GM12878 (cell line): Measurements from ENCODE around the gene C15orf39. TPM values are rescaled to one million over a fixed set of nuclear protein-coding genes. Genes with fewer than 3 reads are reported as not detected.

Source experiments
- ATAC-seq: fragments of 200-7000 bp; cut with Tn5 transposase; 3 replicates; pipeline ENCODE4 v1.9.1; 2020; ENCODE audit warnings: mild to moderate bottlenecking, moderate library complexity
- BruUV-seq: library from RNA; stranded (reverse); fragments of 400-500 nt; replicated peaks from 2 replicates; lab custom pipeline; 2021; lab: Mats Ljungman, UMichigan
- CTCF ChIA-PET: fragments of 300-600 bp; sonication (Branson Sonifier 250); formaldehyde crosslinking; extraction: SDS; loops from one replicate; lab custom pipeline; 2021; ENCODE audit warnings: inconsistent platforms; lab: Yijun Ruan, JAX
- POLR2A ChIA-PET: fragments of 350-600 bp; formaldehyde crosslinking; extraction: SDS; loops from one replicate; lab custom pipeline; 2021; ENCODE audit warnings: inconsistent platforms; lab: Charles Lee
- RAD21 ChIA-PET: fragments of 300-600 bp; sonication (Branson Sonifier 250); formaldehyde crosslinking; loops from one replicate; lab custom pipeline; 2023; ENCODE audit warnings: antibody characterized with exemption; ENCODE audit not compliant: unreplicated experiment; lab: Charles Lee
- SMC1A ChIA-PET: fragments of 300-600 bp; sonication (Branson Sonifier 250); formaldehyde crosslinking; loops from one replicate; lab custom pipeline; 2023; ENCODE audit not compliant: unreplicated experiment, uncharacterized antibody; lab: Charles Lee
- DNase-seq: peaks from one replicate; pipeline ENCODE4 v3.0.0-alpha.2; 2011; ENCODE audit warnings: low read depth, low spot score
- FAIRE-seq: peaks from 3 replicates; lab custom pipeline; 2011; peaks lifted over from hg19 to GRCh38; lab: Jason Lieb, UNC
- H2AFZ ChIP-seq: 2 replicates; pipeline ENCODE4 v1.6.0; 2011; ENCODE audit warnings: low read depth, low read length, control low read depth; ENCODE audit not compliant: control insufficient read depth
- H3K27ac ChIP-seq: 2 replicates; pipeline ENCODE4 v1.5.1; 2011; ENCODE audit warnings: control low read depth; ENCODE audit not compliant: control insufficient read depth, insufficient read depth
- H3K27me3 ChIP-seq, 2 experiments: replicated peaks in 1 of 2; 2 replicates each; pipeline versions ENCODE4 v1.6.0 to v1.6.1; 2011; ENCODE audit warnings: low read length in 1 of 2; ENCODE audit not compliant: control insufficient read depth in 2 of 2, insufficient read depth in 2 of 2
- H3K36me3 ChIP-seq, 2 experiments: 2 replicates each; pipeline ENCODE4 v1.5.1; 2011; ENCODE audit warnings: low read length in 1 of 2; ENCODE audit not compliant: control insufficient read depth in 2 of 2, insufficient read depth in 2 of 2
- H3K4me1 ChIP-seq: 2 replicates; pipeline ENCODE4 v1.6.1; 2011; ENCODE audit warnings: mild to moderate bottlenecking, low read length, moderate library complexity, mixed read lengths; ENCODE audit not compliant: control insufficient read depth, insufficient read depth
- H3K4me2 ChIP-seq: 2 replicates; pipeline ENCODE4 v1.6.0; 2011; ENCODE audit warnings: control low read depth; ENCODE audit not compliant: control insufficient read depth, insufficient read depth
- H3K4me3 ChIP-seq: fragments of 200-600 bp; sonication (generic); 2 replicates; pipeline ENCODE4 v1.5.1; 2016
- H3K79me2 ChIP-seq: 2 replicates; pipeline ENCODE4 v1.6.0; 2011; ENCODE audit warnings: low read length; ENCODE audit not compliant: control insufficient read depth, insufficient read depth
- H3K9ac ChIP-seq: 2 replicates; pipeline ENCODE4 v1.8.0; 2011; ENCODE audit warnings: low read length, control low read depth, mixed read lengths; ENCODE audit not compliant: control insufficient read depth, insufficient read depth
- H3K9me3 ChIP-seq: replicated peaks from 3 replicates; pipeline ENCODE4 v1.5.1; 2011; ENCODE audit warnings: mild to moderate bottlenecking, low read length; ENCODE audit not compliant: control insufficient read depth, insufficient read depth
- H4K20me1 ChIP-seq: 2 replicates; pipeline ENCODE4 v1.6.0; 2011; ENCODE audit not compliant: control insufficient read depth, insufficient read depth
- ETV6 ChIP-seq, 2 experiments: fragments of 450-650 bp in 1 of 2; IDR thresholded peaks in 1 of 2; conservative IDR thresholded peaks in 1 of 2; 2 replicates each; pipeline ENCODE4 v1.6.1; 2014; ENCODE audit warnings: antibody characterized with exemption in 1 of 2, borderline replicate concordance in 1 of 2, low read depth in 1 of 2, mild to moderate bottlenecking in 1 of 2, moderate library complexity in 1 of 2
- GATAD2B ChIP-seq: fragments of 450-650 bp; conservative IDR thresholded peaks from 2 replicates; pipeline ENCODE4 v1.6.1; 2017; ENCODE audit warnings: low read depth, mild to moderate bottlenecking, moderate library complexity
- POLR2A ChIP-seq: IDR thresholded peaks from 2 replicates; pipeline ENCODE4 v1.6.1; 2011; ENCODE audit warnings: low read depth, mild to moderate bottlenecking, low read length
- RELA ChIP-seq: fragments of 450-650 bp; IDR thresholded peaks from 2 replicates; pipeline ENCODE4 v1.8.0; 2014; ENCODE audit warnings: borderline replicate concordance; ENCODE audit not compliant: partially characterized antibody
- RUNX3 ChIP-seq: IDR thresholded peaks from 2 replicates; pipeline ENCODE4 v1.6.1; 2012; ENCODE audit warnings: low read length, inconsistent platforms
- SMAD5 ChIP-seq: IDR thresholded peaks from 2 replicates; pipeline ENCODE4 v1.6.1; 2016; ENCODE audit warnings: antibody characterized with exemption, low read depth
- WGBS: methylation state at CpG from one replicate; pipeline ENCODE4 v1.1.6; 2016; ENCODE audit warnings: low lambda C conversion rate; ENCODE audit not compliant: insufficient replicate concordance, insufficient coverage; ENCODE audit errors: missing lambda C conversion rate; 5-methylcytosine and 5-hydroxymethylcytosine counted together
- in situ Hi-C: fragments of 300-500 bp; cut with MboI; formaldehyde crosslinking; loops from 9 replicates; pipeline ENCODE4 v1.14.3; 2018; ENCODE audit warnings: mixed read lengths
- intact Hi-C: fragments of 100-400 bp; cut with micrococcal nuclease; formaldehyde crosslinking; loops from one replicate; pipeline ENCODE4 v1.14.2; 2022; ENCODE audit not compliant: unreplicated experiment
- polyA plus RNA-seq, 11 experiments: library from polyadenylated mRNA; depleted of rRNA in 4 of 11; unstranded in 6 of 11; stranded (reverse) in 5 of 11; fragments of >200 nt; fragmentation: Nextera tagmentation in 4 of 11; fragmentation: Illumina TruSeq in 1 of 11; extraction: Ambion mirVana in 4 of 11; extraction: Trizol in 1 of 11; gene quantifications; 1 replicate in 1 of 11; 2 replicates in 10 of 11; pipeline versions ENCODE4 v1.2.1 to v1.2.3, GENCODE V29; 2011 to 2016; ENCODE audit warnings: inconsistent platforms in 2 of 11, missing spikeins in 2 of 11, low read depth in 1 of 11
- total RNA-seq, 4 experiments: library from RNA; depleted of rRNA in 3 of 4; stranded (reverse); fragments of >200 nt in 3 of 4; fragmentation: Illumina TruSeq in 1 of 4; extraction: Trizol in 1 of 4; gene quantifications; 2 replicates each; pipeline versions ENCODE4 v1.2.1 to v1.2.3, GENCODE V29; 2013 to 2021
- TF ChIP-seq, protein P1 (sequence below): fragments of 450-650 bp; formaldehyde crosslinking; IDR thresholded peaks from 2 replicates; pipeline ENCODE4 v1.4.0; 2022; ENCODE audit warnings: mild to moderate bottlenecking, moderate library complexity

The C15orf39 gene
- total and polyA plus RNA-seq, 10 of the 15 experiments (the other 5 are each of a cell fraction or from before 2014, with no cell fraction given): 2.3 to 139 (median 33.0) TPM

DNA sequence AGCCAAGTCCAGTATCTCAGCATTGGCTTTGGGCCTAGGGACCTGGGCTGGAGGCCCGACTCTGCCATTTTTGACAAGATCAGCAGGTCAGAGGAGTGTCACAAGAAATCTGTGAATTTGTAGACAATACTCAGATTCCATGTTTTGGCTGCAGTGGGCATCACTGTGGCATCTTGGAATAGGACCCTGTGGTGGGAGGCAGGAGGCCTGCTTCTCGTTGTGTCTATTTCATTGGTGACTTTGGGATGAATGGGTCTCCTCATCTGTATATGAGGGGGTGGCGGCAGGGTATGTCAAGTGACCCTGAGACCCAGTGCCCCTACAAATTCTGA is 3.3 kb downstream of the C15orf39 start:
- H3K27me3 ChIP-seq: no peaks in the 10 kb centered on the region
- TF ChIP-seq RUNX3 (no peak), SMAD5 (0 out of 2 replicates have a peak, but pooled peaks have one; percentile 14), ETV6 (conservative IDR thresholded peaks at IDR 0.05 in 1 of 2, IDR thresholded peaks at IDR 0.05 in 1 of 2; ENCODE audit: borderline replicate concordance in 1 of 2, low read depth in 1 of 2) (0 out of 4 replicates have a peak, but pooled peaks of 1 of the 2 experiments have one; percentile 10), GATAD2B (0 out of 2 replicates have a peak, but pooled peaks have one; percentile 2)
- POLR2A ChIA-PET: interaction anchor here (0.6 to 4.0 kb wide), 5 partner anchors 14 to 168 kb away, joined by 3 to 51 read pairs (median 5); no protein-coding TSS in a partner anchor
- CTCF ChIA-PET: interaction anchor here (1.0 to 7.5 kb wide), 10 partner anchors 10 to 303 kb away, joined by 4 to 95 read pairs (median 8); partner anchors contain the start of gene PPCDC
- peak overlapping the region; percentile 14; the same call in 1 of the 2 replicates for H3K27ac ChIP-seq
- RAD21 ChIA-PET: interaction anchor here (1.0 to 3.2 kb wide), 14 partner anchors 14 to 182 kb away, joined by 3 to 65 read pairs (median 12); partner anchors contain the start of gene PPCDC
- peak overlapping the region; percentile 48 for H3K9ac ChIP-seq
- BruUV-seq: no TSS peak
- in situ Hi-C loops: no loop called here
- DNase-seq: no peak
- H3K36me3 ChIP-seq: peaks cover 39 to 46% of the 10 kb centered on the region in 2 experiments
- SMC1A ChIA-PET: interaction anchor here (1.2 to 5.0 kb wide), 12 partner anchors 14 to 197 kb away, joined by 4 to 49 read pairs (median 8); no protein-coding TSS in a partner anchor
- peaks cover 43% of the 10 kb centered on the region for H4K20me1 ChIP-seq
- peaks cover 27% of the 10 kb centered on the region for H3K4me1 ChIP-seq
- no peak for ATAC-seq
- H3K4me3 ChIP-seq: peak overlapping the region; percentile 75
- peaks cover 99% of the 10 kb centered on the region for H3K79me2 ChIP-seq
- WGBS: 31% methylated on average over 3 of the region's 3 CpGs
- peak overlapping the region; percentile 75 for H3K4me2 ChIP-seq
- no peak overlapping the region for H2AFZ ChIP-seq
- no peaks in the 10 kb centered on the region for H3K9me3 ChIP-seq
- no peak for FAIRE-seq
- intact Hi-C loops: loop anchor here (2.0 kb wide), 1 partner anchor 110 kb away; no protein-coding TSS in a partner anchor

DNA sequence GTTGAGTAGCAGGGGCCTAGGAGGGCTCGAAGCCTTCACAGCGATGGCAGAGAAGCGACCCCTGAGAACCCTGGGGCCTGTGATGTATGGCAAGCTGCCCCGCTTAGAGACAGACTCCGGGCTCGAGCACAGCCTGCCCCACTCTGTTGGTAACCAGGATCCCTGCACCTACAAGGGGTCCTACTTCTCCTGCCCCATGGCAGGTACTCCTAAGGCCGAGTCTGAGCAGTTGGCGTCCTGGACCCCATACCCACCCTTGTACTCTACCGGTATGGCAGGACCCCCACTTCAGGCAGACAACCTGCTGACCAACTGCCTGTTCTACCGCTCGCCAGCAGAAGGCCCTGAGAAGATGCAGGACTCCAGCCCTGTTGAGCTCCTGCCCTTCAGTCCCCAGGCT is 4.3 kb downstream of the C15orf39 start:
- BruUV-seq: no TSS peak
- Histone ChIP-seq H3K9ac (peak overlapping the region; percentile 48; the same call in 1 of the 2 replicates), H3K4me3 (0 out of 2 replicates have a peak overlapping the region, but pooled peaks have one; percentile 28), H3K79me2 (peaks cover 99% of the 10 kb centered on the region), H3K9me3 (no peaks in the 10 kb centered on the region)
- CTCF ChIA-PET: interaction anchor here (1.6 to 7.5 kb wide), 2 partner anchors 9 to 176 kb away, joined by 5 to 95 read pairs; no protein-coding TSS in a partner anchor
- in situ Hi-C loops: no loop called here
- TF ChIP-seq, protein P1, sequence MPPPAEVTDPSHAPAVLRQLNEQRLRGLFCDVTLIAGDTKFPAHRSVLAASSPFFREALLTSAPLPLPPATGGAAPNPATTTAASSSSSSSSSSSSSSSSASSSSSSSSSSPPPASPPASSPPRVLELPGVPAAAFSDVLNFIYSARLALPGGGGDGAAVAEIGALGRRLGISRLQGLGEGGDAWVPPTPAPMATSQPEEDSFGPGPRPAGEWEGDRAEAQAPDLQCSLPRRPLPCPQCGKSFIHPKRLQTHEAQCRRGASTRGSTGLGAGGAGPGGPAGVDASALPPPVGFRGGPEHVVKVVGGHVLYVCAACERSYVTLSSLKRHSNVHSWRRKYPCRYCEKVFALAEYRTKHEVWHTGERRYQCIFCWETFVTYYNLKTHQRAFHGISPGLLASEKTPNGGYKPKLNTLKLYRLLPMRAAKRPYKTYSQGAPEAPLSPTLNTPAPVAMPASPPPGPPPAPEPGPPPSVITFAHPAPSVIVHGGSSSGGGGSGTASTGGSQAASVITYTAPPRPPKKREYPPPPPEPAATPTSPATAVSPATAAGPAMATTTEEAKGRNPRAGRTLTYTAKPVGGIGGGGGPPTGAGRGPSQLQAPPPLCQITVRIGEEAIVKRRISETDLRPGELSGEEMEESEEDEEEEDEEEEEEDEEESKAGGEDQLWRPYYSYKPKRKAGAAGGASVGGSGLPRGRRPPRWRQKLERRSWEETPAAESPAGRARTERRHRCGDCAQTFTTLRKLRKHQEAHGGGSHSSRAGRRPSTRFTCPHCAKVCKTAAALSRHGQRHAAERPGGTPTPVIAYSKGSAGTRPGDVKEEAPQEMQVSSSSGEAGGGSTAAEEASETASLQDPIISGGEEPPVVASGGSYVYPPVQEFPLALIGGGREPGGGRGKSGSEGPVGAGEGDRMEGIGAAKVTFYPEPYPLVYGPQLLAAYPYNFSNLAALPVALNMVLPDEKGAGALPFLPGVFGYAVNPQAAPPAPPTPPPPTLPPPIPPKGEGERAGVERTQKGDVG: no peak
- TF ChIP-seq POLR2A (0 out of 2 replicates have a peak, but pooled peaks have one; percentile 6), SMAD5 (0 out of 2 replicates have a peak, but pooled peaks have one; percentile 33), RELA (no peak)
- TF ChIP-seq, all 136 proteins: peak for 2
- POLR2A ChIA-PET: interaction anchor here (4.0 kb wide), 1 partner anchor 163 kb away, joined by 51 read pairs; no protein-coding TSS in a partner anchor
- DNase-seq (no peak), FAIRE-seq (no peak), ATAC-seq (no peak)
- peak overlapping the region; percentile 75 for H3K4me2 ChIP-seq
- peaks cover 53% of the 10 kb centered on the region for H4K20me1 ChIP-seq
- no peak overlapping the region for H3K27ac ChIP-seq
- H3K36me3 ChIP-seq: peaks cover 48 to 56% of the 10 kb centered on the region in 2 experiments
- no peaks in the 10 kb centered on the region for H3K27me3 ChIP-seq
- WGBS: 89% methylated on average over 11 of the region's 11 CpGs
- H3K4me1 ChIP-seq: peaks cover 20% of the 10 kb centered on the region
- intact Hi-C loops: no loop called here
- H2AFZ ChIP-seq: no peak overlapping the region
- RAD21 ChIA-PET: interaction anchor here (0.7 to 3.2 kb wide), 2 partner anchors 108 to 175 kb away, joined by 3 to 65 read pairs; no protein-coding TSS in a partner anchor
- SMC1A ChIA-PET: interaction anchor here (1.4 to 5.0 kb wide), 4 partner anchors 75 to 180 kb away, joined by 4 to 49 read pairs (median 20); no protein-coding TSS in a partner anchor
